Measurements from ENCODE around the gene PGF.

The PGF gene

GRCh38 chr14:74945261-74945851 is 10.0 kb downstream of the PGF start (continued):
- no peak for TF ChIP-seq ELK4 (IDR thresholded peaks at IDR 0.05; ENCODE audit: borderline replicate concordance, low read depth, low read length)
- no peak for TF ChIP-seq ZNF514 (tag by site-specific recombination; IDR thresholded peaks at IDR 0.05)
- TF ChIP-seq REST (tag by site-specific recombination; IDR thresholded peaks at IDR 0.05): no peak
- TF ChIP-seq ZNF214 (tag by site-specific recombination; IDR thresholded peaks at IDR 0.05; ENCODE audit: borderline replicate concordance): no peak
- TF ChIP-seq ZNF692 (tag by site-specific recombination; IDR thresholded peaks at IDR 0.05): no peak
- TF ChIP-seq ZBTB7A (tag by site-specific recombination; IDR thresholded peaks at IDR 0.05; ENCODE audit: low read depth): no peak
- TF ChIP-seq ZNF221 (tag by site-specific recombination; IDR thresholded peaks at IDR 0.05; ENCODE audit: borderline replicate concordance): no peak
- TF ChIP-seq GFI1B (tag by site-specific recombination; IDR thresholded peaks at IDR 0.05): no peak
- TF ChIP-seq ZNF433 (tag by site-specific recombination; IDR thresholded peaks at IDR 0.05; ENCODE audit: low read depth): no peak
- TF ChIP-seq MZF1 (tag by site-specific recombination; IDR thresholded peaks at IDR 0.05; ENCODE audit: borderline replicate concordance): no peak
- no peak for TF ChIP-seq ZBTB21 (tag by site-specific recombination; IDR thresholded peaks at IDR 0.05)
- no peak for TF ChIP-seq CTCF (tag by site-specific recombination; IDR thresholded peaks at IDR 0.05)

- ChIA-PET POLR2A (interaction anchor here (1.2 kb wide), 1 partner anchor 179 kb away, joined by 3 read pairs; the partner anchor contains the start of gene YLPM1), CTCF (interaction anchor here (1.1 to 1.4 kb wide), 3 partner anchors 12 to 82 kb away, joined by 3 to 4 read pairs (median 3); partner anchors contain the start of gene PGF)
- Histone ChIP-seq H3K4me1 (ENCODE audit: control insufficient read depth, insufficient read depth, low read length) (no peaks in the 10 kb centered on the region), H3K9me3 (ENCODE audit: control insufficient read depth, insufficient read depth, low read depth, low read length) (no peaks in the 10 kb centered on the region), H3K36me3 (ENCODE audit: control insufficient read depth in 2 of 2, insufficient read depth in 1 of 2, low read length in 2 of 2) (peaks cover 0 to 63% of the 10 kb centered on the region in 2 experiments; a peak in 2 of 3 replicates), H3K27ac (ENCODE audit: extremely low read depth, low read depth, low read length) (no peak overlapping the region), H3K4me3 (ENCODE audit: low read depth, low read length) (no peak overlapping the region)
- no peak for TF ChIP-seq ZBTB49 (tag by site-specific recombination; IDR thresholded peaks at IDR 0.05; ENCODE audit: low read depth)
- TF ChIP-seq ZNF394 (tag by site-specific recombination; IDR thresholded peaks at IDR 0.05; ENCODE audit: borderline replicate concordance): no peak
- no peak for TF ChIP-seq ZNF660 (tag by site-specific recombination; IDR thresholded peaks at IDR 0.05)
- no peak for TF ChIP-seq ZNF658 (tag by site-specific recombination; IDR thresholded peaks at IDR 0.05)
- no peak for TF ChIP-seq ZNF146 (tag by site-specific recombination; IDR thresholded peaks at IDR 0.05)
- no peak for TF ChIP-seq ZNF398 (tag by site-specific recombination; IDR thresholded peaks at IDR 0.05)
- no peak for TF ChIP-seq OSR2 (tag by site-specific recombination; IDR thresholded peaks at IDR 0.05)
- TF ChIP-seq RBAK (tag by site-specific recombination; IDR thresholded peaks at IDR 0.05): no peak
- no peak for TF ChIP-seq KLF9 (tag by site-specific recombination; IDR thresholded peaks at IDR 0.05; ENCODE audit: low read depth)
- TF ChIP-seq ZNF114 (tag by site-specific recombination; IDR thresholded peaks at IDR 0.05): no peak
These were observed 12.8 kb downstream of the PGF start for GRCh38 chr14:74942608-74943007.
